A549 (cell line): ENCODE results near the gene TUBA1B. TPM values are rescaled to one million over a fixed set of nuclear protein-coding genes. Genes with fewer than 3 reads are reported as not detected.

ENCODE experiments used
- ATAC-seq, 2 experiments: fragments of 200-7000 bp in 1 of 2; fragments of >200 bp in 1 of 2; cut with Nextera tagmentation in 1 of 2; cut with Tn5 transposase in 1 of 2; 3 replicates each; pipeline versions ENCODE4 v1.8.0 to v1.9.1; 2018 to 2020; ENCODE audit warnings: mild to moderate bottlenecking in 1 of 2, moderate library complexity in 1 of 2
- CTCF ChIA-PET: fragments of 300-600 bp; sonication (Branson Sonifier 250); formaldehyde crosslinking; extraction: SDS; loops from one replicate; lab custom pipeline; 2021; ENCODE audit warnings: antibody characterized with exemption, inconsistent platforms; lab: Yijun Ruan, JAX
- POLR2A ChIA-PET: fragments of 350-600 bp; formaldehyde crosslinking; extraction: SDS; loops from one replicate; lab custom pipeline; 2021; ENCODE audit warnings: antibody characterized with exemption, inconsistent platforms; lab: Yijun Ruan, JAX
- DNase-seq, 2 experiments: peaks; one replicate each; pipeline versions ENCODE4 v3.0.0 to v3.0.0-alpha.2; 2011 to 2016; ENCODE audit warnings: low read depth in 1 of 2, low spot score in 1 of 2
- FAIRE-seq: peaks from 2 replicates; lab custom pipeline; 2011; peaks lifted over from hg19 to GRCh38; lab: Jason Lieb, UNC
- H3K27ac ChIP-seq, 2 experiments: fragments of >200 bp; sonication (Bioruptor Twin); formaldehyde crosslinking; 3 replicates each; pipeline ENCODE4 v1.5.1; 2016 to 2017
- H3K4me1 ChIP-seq: fragments of >200 bp; sonication (Bioruptor Twin); formaldehyde crosslinking; 3 replicates; pipeline ENCODE4 v1.6.1; 2016
- H3K4me2 ChIP-seq: fragments of >200 bp; sonication (Bioruptor Twin); formaldehyde crosslinking; 3 replicates; pipeline ENCODE4 v1.6.1; 2016
- H3K4me3 ChIP-seq: fragments of >200 bp; sonication (Bioruptor Twin); formaldehyde crosslinking; 3 replicates; pipeline ENCODE4 v1.5.1; 2016
- H3K9me3 ChIP-seq: fragments of >200 bp; sonication (Bioruptor Twin); formaldehyde crosslinking; 3 replicates; pipeline ENCODE4 v1.6.1; 2016
- CBX2 ChIP-seq: fragments of 200-600 bp; sonication (generic); IDR thresholded peaks from 2 replicates; pipeline ENCODE4 v1.6.1; 2016; ENCODE audit warnings: low read depth, mild to moderate bottlenecking, borderline replicate concordance
- CHD4 ChIP-seq: fragments of 200-600 bp; sonication (generic); IDR thresholded peaks from 2 replicates; pipeline ENCODE4 v1.6.1; 2016; ENCODE audit warnings: antibody characterized with exemption, mild to moderate bottlenecking, borderline replicate concordance
- CTCF ChIP-seq: fragments of >200 bp; sonication (Bioruptor Twin); formaldehyde crosslinking; IDR thresholded peaks from 3 replicates; pipeline ENCODE4 v1.5.1; 2016
- E2F6 ChIP-seq: IDR thresholded peaks from 2 replicates; pipeline ENCODE4 v1.6.1; 2012; ENCODE audit warnings: low read depth, borderline replicate concordance
- ELK1 ChIP-seq: fragments of 150-350 bp; IDR thresholded peaks from 2 replicates; pipeline ENCODE4 v1.6.1; 2014; ENCODE audit warnings: low read depth, mild to moderate bottlenecking, low read length
- ESRRA ChIP-seq: fragments of 150-350 bp; IDR thresholded peaks from 2 replicates; pipeline ENCODE4 v1.6.1; 2014; ENCODE audit warnings: mild to moderate bottlenecking, low read length, borderline replicate concordance
- FOSB ChIP-seq: fragments of 250-450 bp; sonication (Bioruptor Pico); IDR thresholded peaks from 2 replicates; pipeline ENCODE4 v1.5.0; 2020; ENCODE audit warnings: mild to moderate bottlenecking, moderate library complexity
- FOXS1 ChIP-seq: fragments of 250-450 bp; sonication (Bioruptor Pico); IDR thresholded peaks from 2 replicates; pipeline ENCODE4 v1.5.0; 2020; ENCODE audit warnings: mild to moderate bottlenecking, moderate library complexity
- GATA3 ChIP-seq: IDR thresholded peaks from 2 replicates; pipeline ENCODE4 v1.6.1; 2012; ENCODE audit warnings: borderline replicate concordance
- HDAC2 ChIP-seq: fragments of 200-600 bp; sonication (generic); IDR thresholded peaks from 2 replicates; pipeline ENCODE4 v1.6.1; 2016
- HEYL ChIP-seq: fragments of 250-450 bp; sonication (Bioruptor Pico); IDR thresholded peaks from 2 replicates; pipeline ENCODE4 v1.8.0; 2021; ENCODE audit warnings: mild to moderate bottlenecking, moderate library complexity
- HOXB13 ChIP-seq: fragments of 250-450 bp; sonication (Bioruptor Pico); IDR thresholded peaks from 2 replicates; pipeline ENCODE4 v1.5.0; 2020; ENCODE audit warnings: low read depth, mild to moderate bottlenecking, moderate library complexity
- HOXB5 ChIP-seq: fragments of 250-450 bp; sonication (Bioruptor Pico); IDR thresholded peaks from 2 replicates; pipeline ENCODE4 v1.5.0; 2020; ENCODE audit warnings: mild to moderate bottlenecking, moderate library complexity
- JUN ChIP-seq, 2 experiments: fragments of >200 bp; sonication (Bioruptor Twin); formaldehyde crosslinking; IDR thresholded peaks; 2 replicates in 1 of 2; 3 replicates in 1 of 2; pipeline ENCODE4 v1.6.1; 2016 to 2017
- JUNB ChIP-seq: fragments of >200 bp; sonication (Bioruptor Twin); formaldehyde crosslinking; IDR thresholded peaks from 2 replicates; pipeline ENCODE4 v1.6.1; 2016
- NFE2L2 ChIP-seq: fragments of 150-350 bp; conservative IDR thresholded peaks from 2 replicates; pipeline ENCODE4 v1.6.1; 2014; ENCODE audit warnings: low read length
- NPAS2 ChIP-seq: fragments of 250-450 bp; sonication (Bioruptor Pico); IDR thresholded peaks from 2 replicates; pipeline ENCODE4 v1.8.0; 2022; ENCODE audit warnings: mild to moderate bottlenecking, moderate library complexity, borderline replicate concordance
- PHF8 ChIP-seq: fragments of 200-600 bp; sonication (generic); IDR thresholded peaks from 2 replicates; pipeline ENCODE4 v1.6.1; 2016; ENCODE audit warnings: low read depth, mild to moderate bottlenecking, antibody characterized with exemption, moderate library complexity, borderline replicate concordance
- POLR2AphosphoS2 ChIP-seq: conservative IDR thresholded peaks from 2 replicates; pipeline ENCODE4 v1.6.1; 2012; ENCODE audit warnings: low read length, improper control_type of control experiment, inconsistent platforms
- REST ChIP-seq: fragments of 200-600 bp; sonication (generic); IDR thresholded peaks from 2 replicates; pipeline ENCODE4 v1.6.1; 2016; ENCODE audit warnings: antibody characterized with exemption, mild to moderate bottlenecking, moderate library complexity
- SREBF2 ChIP-seq: fragments of 450-650 bp; IDR thresholded peaks from 2 replicates; pipeline ENCODE4 v1.6.1; 2014; ENCODE audit warnings: mild to moderate bottlenecking, moderate library complexity
- TFCP2L1 ChIP-seq: fragments of 250-450 bp; sonication (Bioruptor Pico); IDR thresholded peaks from 2 replicates; pipeline ENCODE4 v1.5.0; 2021; ENCODE audit warnings: mild to moderate bottlenecking
- TP53 ChIP-seq: fragments of 250-450 bp; sonication (Bioruptor Pico); IDR thresholded peaks from 2 replicates; pipeline ENCODE4 v1.5.0; 2021; ENCODE audit warnings: mild to moderate bottlenecking, moderate library complexity
- ZNF302 ChIP-seq: fragments of 250-450 bp; sonication (Bioruptor Pico); IDR thresholded peaks from 2 replicates; pipeline ENCODE4 v1.9.0; 2021; ENCODE audit warnings: inconsistent platforms, mild to moderate bottlenecking, moderate library complexity
- ZSCAN20 ChIP-seq: fragments of 250-450 bp; sonication (Bioruptor Pico); IDR thresholded peaks from 2 replicates; pipeline ENCODE4 v1.8.0; 2022; ENCODE audit warnings: mild to moderate bottlenecking, moderate library complexity
- WGBS: methylation state at CpG from one replicate; pipeline ENCODE4 v1.1.6; 2017; ENCODE audit errors: missing lambda C conversion rate; 5-methylcytosine and 5-hydroxymethylcytosine counted together
- polyA plus RNA-seq, 4 experiments: library from polyadenylated mRNA; depleted of rRNA in 3 of 4; stranded (reverse); fragments of >200 nt; fragmentation: RNase III in 1 of 4; extraction: RNeasy Plus Mini Kit Qiagen cat#74134 plus additional on column Dnase treatment in 1 of 4; gene quantifications; 2 replicates in 3 of 4; 3 replicates in 1 of 4; pipeline ENCODE4 v1.2.3, GENCODE V29; 2011 to 2017

The TUBA1B gene
- polyA plus RNA-seq, 2 of the 4 experiments (the other 2 are of a cell fraction), result 2,590 to 2,708 TPM

- 95% methylated on average over 10 of the region's 10 CpGs for WGBS
- ChIA-PET CTCF (interaction anchor here (0.8 to 5.3 kb wide), 2 partner anchors 27 to 100 kb away, joined by 3 to 115 read pairs; partner anchors contain the start of gene LMBR1L), POLR2A (interaction anchor here (0.7 kb wide), 1 partner anchor 170 kb away, joined by 11 read pairs; no protein-coding TSS in a partner anchor)
- Histone ChIP-seq H3K4me1 (peaks cover 23% of the 10 kb centered on the region), H3K4me2 (no peak overlapping the region; the same call in 2 of the 3 replicates), H3K9me3 (no peaks in the 10 kb centered on the region), H3K4me3 (no peak overlapping the region), H3K27ac (no peak overlapping the region)
- DNase-seq, result no peak
- no peak for ATAC-seq
- TF ChIP-seq POLR2AphosphoS2, result no peak
- TF ChIP-seq NPAS2, result no peak
- TF ChIP-seq ZNF302, result no peak
- no peak for TF ChIP-seq NFE2L2
- TF ChIP-seq SREBF2, result no peak
- TF ChIP-seq ZSCAN20, result no peak
- TF ChIP-seq FOXS1 (CRISPR knock-in tag), result no peak
- no peak for TF ChIP-seq GATA3
- no peak for TF ChIP-seq HDAC2
- TF ChIP-seq FOSB (CRISPR knock-in tag), result no peak
- TF ChIP-seq CHD4, result no peak
- no peak for TF ChIP-seq HEYL (CRISPR knock-in tag)
- FAIRE-seq, result no peak
These were observed 2.4 kb upstream of the TUBA1B start for GRCh38 chr12:49133590-49133989.

- Histone ChIP-seq H3K4me2 (peak overlapping the region; percentile 95), H3K27ac (peak overlapping the region in 1 of 2 experiments; percentile 27; a peak in 1 of 6 replicates), H3K4me3 (no peak overlapping the region), H3K4me1 (peaks cover 23% of the 10 kb centered on the region), H3K9me3 (no peaks in the 10 kb centered on the region)
- no peak for TF ChIP-seq PHF8
- TF ChIP-seq CBX2, result no peak
- no peak for TF ChIP-seq HOXB13 (CRISPR knock-in tag)
- no peak for TF ChIP-seq ESRRA
- no peak for TF ChIP-seq ELK1
- TF ChIP-seq JUNB, result no peak
- TF ChIP-seq NPAS2, result no peak
- no peak for FAIRE-seq
- 85% methylated on average over 5 of the region's 5 CpGs for WGBS
- CTCF ChIA-PET, result interaction anchor here (0.6 to 6.6 kb wide), 5 partner anchors 27 to 100 kb away, joined by 3 to 115 read pairs (median 25); partner anchors contain the start of genes DHH and LMBR1L
- no peak for DNase-seq
- no peak for ATAC-seq
- POLR2A ChIA-PET, result interaction anchor here (0.7 to 3.4 kb wide), 3 partner anchors 63 to 103 kb away, joined by 4 to 45 read pairs (median 27); partner anchors contain the start of gene RHEBL1
These were observed 1.8 kb upstream of the TUBA1B start for GRCh38 chr12:49133014-49133413.

GRCh38 chr12:49131894-49132461, 783 bp upstream of the TUBA1B start:
- Histone ChIP-seq H3K9me3 (no peaks in the 10 kb centered on the region), H3K4me3 (peak overlapping the region; percentile 93), H3K4me1 (peaks cover 27% of the 10 kb centered on the region), H3K27ac (peak overlapping the region; percentile 99), H3K4me2 (peak overlapping the region; percentile 95)
- DNase-seq, result peak in 1 of 2 experiments; percentile 41
- ChIA-PET POLR2A (interaction anchor here (0.8 to 3.4 kb wide), 17 partner anchors 18 to 160 kb away, joined by 3 to 66 read pairs (median 7); partner anchors contain the start of genes LMBR1L, PRKAG1, RHEBL1 and TUBA1A), CTCF (interaction anchor here (0.9 to 6.6 kb wide), 11 partner anchors 8 to 133 kb away, joined by 3 to 115 read pairs (median 21); partner anchors contain the start of genes DHH, LMBR1L and TUBA1C)
- no peak for FAIRE-seq
- WGBS, result 22% methylated on average over 9 of the region's 9 CpGs
- ATAC-seq, result no peak; a peak in 1 of 6 replicates
- TF ChIP-seq REST (no peak), ELK1 (no peak), PHF8 (no peak), TP53 (CRISPR knock-in tag) (no peak), HOXB5 (CRISPR knock-in tag) (no peak), JUN (IDR thresholded peaks at IDR 0.05) (no peak), E2F6 (no peak), TFCP2L1 (CRISPR knock-in tag) (no peak), CTCF (no peak)
